Midbrain (tissue), 1 donor: Measurements from ENCODE around the gene RPP14.
"Not testable (repeated sequence)": the region's sequence is repeated elsewhere in the genome, so short reads cannot be mapped to it uniquely, and the experiment has no call there.

Experiments
- DNase-seq: peaks from one replicate; lab custom pipeline; 2025; lab: John Stamatoyannopoulos, UW

Gene RPP14

GRCh38 chr3:58305882-58306711 is at the start of gene RPP14, which contains the start of gene HTD2:
Gene RPP14 (plus strand): TSS chr3:58306245. CDS start chr3:58310330, 4,085 bp downstream.
Gene HTD2 (plus strand): TSS chr3:58306520. CDS start chr3:58317614, 11,094 bp downstream.
- peak; percentile 96 for DNase-seq

DNA sequence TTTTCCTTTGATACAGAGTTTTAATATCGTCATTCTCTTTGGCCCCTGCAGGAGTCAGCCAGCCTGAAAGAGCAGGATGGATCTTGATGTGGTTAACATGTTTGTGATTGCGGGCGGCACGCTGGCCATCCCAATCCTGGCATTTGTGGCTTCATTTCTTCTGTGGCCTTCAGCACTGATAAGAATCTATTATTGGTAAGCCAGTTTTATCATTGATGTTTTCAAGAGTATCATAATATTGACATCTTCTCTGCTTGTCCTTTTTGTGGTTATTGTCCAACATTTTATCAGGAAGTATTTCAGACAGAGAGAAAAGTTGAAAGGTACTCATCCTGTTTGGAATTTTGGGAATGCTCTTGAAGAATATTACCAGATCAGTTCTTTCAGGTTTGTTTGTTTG is 49.5 kb upstream of the RPP14 start:
- DNase-seq, result no peak

- no peak for DNase-seq
These were observed 47.5 kb upstream of the RPP14 start for GRCh38 chr3:58258392-58259055.

GRCh38 chr3:58260261-58260731 is 45.7 kb upstream of the RPP14 start:
- peak; percentile 25 for DNase-seq

DNA sequence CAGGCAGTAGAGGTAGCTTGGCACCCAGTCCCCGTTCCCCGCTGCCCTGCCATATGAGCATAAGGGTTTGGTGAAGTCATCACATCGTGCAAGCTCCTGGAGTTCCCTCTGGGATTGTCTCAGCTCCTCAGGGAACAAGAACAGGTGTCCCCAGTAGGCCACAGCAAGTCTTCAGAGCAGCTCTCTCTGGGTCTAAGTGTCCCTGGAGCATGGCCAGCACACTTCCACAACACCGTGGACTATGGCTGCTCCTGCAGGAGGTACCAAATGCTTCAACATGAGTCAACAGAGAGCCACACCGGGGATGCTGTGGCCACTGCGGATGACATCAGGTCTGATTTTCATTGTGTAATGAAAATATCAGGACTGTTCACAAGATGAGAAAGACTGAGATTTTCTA is 45.3 kb upstream of the RPP14 start:
- DNase-seq, result no peak

DNA sequence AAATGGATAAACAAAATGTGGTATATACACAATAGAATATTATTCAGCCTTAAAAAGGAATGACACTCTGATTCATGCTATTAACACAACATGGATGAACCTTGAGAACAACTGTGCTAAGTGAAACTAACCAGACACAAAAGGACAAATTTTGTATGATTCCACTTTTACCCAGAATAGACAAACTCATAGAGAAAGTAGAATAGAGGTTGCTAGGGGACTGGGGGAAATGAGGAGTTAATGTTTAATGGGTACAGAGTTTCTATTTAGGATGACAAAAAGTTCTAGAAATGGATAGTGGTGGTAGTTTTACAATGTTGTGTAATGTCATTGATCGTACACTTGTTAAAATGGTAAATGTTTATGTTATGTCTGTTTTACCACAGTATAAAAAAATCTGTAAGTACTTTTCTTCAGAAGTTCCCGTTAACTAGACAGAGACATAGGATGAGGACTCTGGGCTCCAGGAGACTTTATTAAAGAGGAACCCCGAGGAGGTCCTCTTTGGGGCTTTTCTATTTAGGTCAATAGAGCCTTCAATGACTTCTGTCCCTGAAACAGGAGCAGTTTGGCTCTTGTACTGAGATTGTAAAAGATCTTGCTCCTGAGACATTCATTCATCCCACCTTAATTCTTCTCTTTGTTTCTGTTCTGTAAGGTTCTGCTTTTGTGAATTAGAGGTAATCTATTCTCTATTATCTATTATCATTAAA is 43.9 kb upstream of the RPP14 start:
- no peak for DNase-seq

GRCh38 chr3:58266577-58266976 is 39.5 kb upstream of the RPP14 start:
- no peak for DNase-seq

- not testable (repeated sequence) for DNase-seq
These were observed 38.5 kb upstream of the RPP14 start for GRCh38 chr3:58267543-58267942.

- no peak for DNase-seq
These were observed 36.7 kb upstream of the RPP14 start for GRCh38 chr3:58269356-58269755.

DNA sequence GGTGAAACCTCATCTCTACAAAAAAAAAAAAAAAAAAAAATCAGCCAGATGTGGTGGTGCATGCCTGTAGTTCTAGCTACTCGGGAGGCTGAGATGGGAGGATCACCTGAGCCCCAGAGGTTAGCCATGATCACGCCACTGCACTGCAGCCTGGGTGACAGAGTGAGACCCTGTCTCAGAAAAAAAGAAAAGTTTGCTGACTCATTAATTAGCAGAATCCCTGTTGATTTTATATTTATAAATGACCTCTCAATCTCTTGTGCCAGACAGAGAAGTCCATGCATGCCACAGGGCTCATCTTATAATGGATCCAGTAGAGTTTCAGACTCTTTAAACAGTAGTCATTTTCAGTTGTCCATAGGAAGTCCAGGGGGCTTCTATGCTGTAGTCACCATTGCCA is 35.6 kb upstream of the RPP14 start:
- DNase-seq, result no peak

DNA sequence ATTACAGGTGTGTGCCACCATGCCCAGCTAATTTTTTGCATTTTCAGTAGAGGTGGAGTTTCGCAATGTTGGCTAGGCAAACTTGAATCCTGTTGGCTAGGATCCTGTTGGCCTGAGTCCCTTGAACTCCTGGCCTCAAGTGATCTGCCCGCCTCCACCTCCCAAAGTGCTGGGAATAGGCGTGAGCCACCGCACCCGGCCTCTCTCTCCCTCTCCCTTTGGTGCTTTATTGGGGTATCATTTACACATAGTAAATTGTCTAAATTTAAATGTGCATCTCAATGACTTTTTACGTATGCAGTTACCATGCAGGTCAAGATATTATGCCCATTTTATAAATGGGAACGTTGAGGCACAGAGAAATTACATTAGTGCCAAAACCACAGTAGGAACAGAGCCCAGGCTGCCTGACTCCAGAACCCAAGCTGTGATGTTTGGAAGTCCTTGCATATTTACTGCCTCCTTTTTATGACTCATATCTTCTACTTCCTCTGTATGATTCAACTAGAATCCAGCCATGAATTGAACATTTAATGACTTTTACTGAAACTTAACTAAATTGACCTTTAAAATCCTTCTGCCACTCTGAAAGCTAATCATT is 34.0 kb upstream of the RPP14 start:
- no peak for DNase-seq

DNA sequence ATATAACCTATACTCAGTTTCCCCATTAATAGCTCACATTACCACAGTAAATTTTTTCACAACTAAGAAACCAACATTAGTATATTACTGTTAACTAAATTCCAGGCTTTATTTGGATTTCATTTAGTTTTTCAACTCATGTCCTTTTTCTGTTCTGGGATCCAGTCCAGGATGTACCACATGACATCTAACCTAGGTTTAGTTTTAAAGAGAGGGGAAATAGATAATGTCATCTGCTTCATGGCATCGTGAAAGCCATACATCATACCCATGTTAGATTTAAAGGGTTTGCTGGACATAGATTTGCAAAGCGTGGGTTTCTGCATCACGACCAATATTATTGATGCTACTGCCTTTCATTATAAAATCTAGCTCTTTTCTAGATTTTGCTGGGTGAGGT is 33.2 kb upstream of the RPP14 start:
- no peak for DNase-seq

GRCh38 chr3:58273362-58273761 is 32.7 kb upstream of the RPP14 start:
- DNase-seq, result not testable (repeated sequence)

- no peak for DNase-seq
These were observed 31.9 kb upstream of the RPP14 start for GRCh38 chr3:58274027-58274614.

DNA sequence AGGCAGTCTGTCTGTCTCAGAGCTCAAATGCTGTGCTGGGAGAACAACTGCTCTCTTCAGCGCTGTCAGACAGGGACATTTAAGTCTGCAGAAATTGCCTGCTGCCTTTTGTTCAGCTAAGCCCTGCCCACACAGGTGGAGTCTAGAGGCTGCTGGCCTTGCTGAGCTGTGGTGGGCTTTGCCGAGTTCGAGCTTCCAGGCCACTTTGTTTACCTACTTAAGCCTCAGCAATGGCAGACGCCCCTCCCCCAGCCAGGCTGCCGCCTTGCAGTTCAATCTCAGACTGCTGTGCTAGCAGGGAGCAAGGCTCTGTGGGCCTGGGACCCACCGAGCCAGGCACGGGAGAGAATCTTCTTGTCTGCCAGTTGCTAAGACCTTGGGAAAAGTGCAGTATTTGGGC is 25.0 kb upstream of the RPP14 start:
- DNase-seq, result no peak

DNA sequence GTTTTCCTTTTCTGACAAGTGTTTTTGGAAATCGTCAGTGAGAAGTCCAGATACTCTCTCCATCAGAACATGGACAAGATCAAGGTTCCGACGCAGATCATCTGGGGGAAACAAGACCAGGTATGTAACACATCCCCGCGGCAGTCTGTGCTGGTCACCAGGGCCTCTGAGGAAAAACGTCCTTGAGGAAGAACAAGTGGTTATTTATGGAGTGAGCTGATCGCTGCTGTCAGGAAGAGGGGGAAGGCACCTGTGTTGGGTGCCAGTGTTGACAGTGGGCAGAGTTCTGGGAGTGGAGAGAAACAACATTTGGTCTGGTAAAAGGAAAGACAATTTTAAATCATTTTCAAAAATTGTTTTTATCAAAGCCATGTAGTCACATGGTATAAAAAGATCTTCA is 20.7 kb upstream of the RPP14 start:
- DNase-seq, result no peak

DNA sequence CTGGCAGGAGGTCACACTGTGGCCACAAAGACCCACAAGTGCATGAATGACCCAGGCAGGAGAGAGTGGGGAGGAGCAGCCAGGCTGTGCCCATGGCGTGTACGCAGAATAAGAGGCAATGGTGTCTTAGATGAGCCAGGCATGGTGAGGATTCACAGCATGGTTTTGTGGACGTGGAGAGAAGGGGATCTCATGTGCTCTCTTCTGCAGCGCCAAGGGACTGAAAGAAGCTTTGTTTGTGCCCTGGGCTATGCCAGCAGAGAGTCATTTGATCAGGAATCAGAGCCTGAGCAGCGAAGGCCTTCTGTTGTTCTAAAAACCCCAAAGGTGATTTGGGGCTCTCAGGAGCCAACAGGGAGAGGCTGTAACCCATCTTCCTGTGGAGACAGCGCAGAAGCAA is 18.7 kb upstream of the RPP14 start:
- peak; percentile 80 for DNase-seq

- peak; percentile 29 for DNase-seq
These were observed 17.9 kb upstream of the RPP14 start for GRCh38 chr3:58288011-58288728.

DNA sequence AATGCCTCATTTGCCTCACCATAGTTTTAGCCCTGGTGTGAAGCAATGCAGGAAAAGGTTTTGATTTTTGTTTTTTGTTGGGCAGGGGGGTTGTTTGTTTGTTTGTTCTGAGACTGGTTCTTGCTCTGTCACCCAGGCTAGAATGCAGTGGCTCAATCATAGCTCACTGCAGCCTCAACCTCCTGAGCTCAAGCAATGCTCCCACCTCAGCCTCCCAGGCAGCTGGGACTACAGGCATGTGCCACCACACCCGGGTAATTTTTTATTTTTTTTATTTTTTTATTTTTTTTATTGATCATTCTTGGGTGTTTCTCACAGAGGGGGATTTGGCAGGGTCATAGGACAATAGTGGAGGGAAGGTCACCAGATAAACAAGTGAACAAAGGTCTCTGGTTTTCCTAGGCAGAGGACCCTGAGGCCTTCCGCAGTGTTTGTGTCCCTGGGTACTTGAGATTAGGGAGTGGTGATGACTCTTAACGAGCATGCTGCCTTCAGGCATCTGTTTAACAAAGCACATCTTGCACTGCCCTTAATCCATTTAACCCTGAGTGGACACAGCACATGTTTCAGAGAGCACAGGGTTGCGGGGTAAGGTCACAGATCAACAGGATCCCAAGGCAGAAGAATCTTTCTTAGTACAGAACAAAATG is 17.0 kb upstream of the RPP14 start:
- not testable (repeated sequence) for DNase-seq

- not testable (repeated sequence) for DNase-seq
These were observed 15.6 kb upstream of the RPP14 start for GRCh38 chr3:58290446-58290845.
